Putamen (tissue), 1 donor: ENCODE measurements around the gene S100A9.
A peak's percentile ranks its signal among the peaks of the same experiment; 100 is the strongest.

Experiments
- DNase-seq: peaks from one replicate; pipeline ENCODE4 v3.0.0-alpha.2; 2016; ENCODE audit warnings: low spot score

S100A9 gene

GRCh38 chr1:153361480-153362109 lies 3.9 kb downstream of the S100A9 start:
- DNase-seq = no peak

DNA sequence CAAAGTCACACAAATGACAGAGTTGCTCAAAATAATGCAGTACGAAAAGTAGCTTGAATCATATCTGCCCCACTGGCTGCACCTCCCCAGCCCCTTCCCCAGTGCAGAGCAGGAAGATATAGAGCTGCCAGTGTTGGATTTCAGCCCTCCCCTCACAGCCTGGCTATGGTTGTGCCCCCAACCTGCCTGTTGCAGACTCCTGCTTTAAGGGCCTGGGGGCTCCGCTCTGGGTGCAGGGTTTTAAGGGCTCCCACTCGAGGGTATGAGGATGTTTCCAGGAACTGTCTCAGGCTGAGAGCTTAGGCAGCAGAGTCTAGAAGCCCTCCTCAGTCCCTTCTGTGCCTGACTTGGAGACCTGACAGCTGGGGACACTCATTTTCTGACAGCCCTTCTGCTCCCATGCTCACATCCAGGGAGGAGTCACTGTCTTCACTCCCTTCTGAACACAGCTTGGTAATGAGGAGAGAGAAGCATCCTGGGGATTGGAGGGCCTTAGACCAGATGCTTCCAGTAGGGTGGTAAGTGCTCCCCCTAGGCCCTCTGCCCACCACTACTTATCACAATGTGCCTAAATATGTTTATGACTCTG lies 4.6 kb downstream of the S100A9 start:
- no peak for DNase-seq

DNA sequence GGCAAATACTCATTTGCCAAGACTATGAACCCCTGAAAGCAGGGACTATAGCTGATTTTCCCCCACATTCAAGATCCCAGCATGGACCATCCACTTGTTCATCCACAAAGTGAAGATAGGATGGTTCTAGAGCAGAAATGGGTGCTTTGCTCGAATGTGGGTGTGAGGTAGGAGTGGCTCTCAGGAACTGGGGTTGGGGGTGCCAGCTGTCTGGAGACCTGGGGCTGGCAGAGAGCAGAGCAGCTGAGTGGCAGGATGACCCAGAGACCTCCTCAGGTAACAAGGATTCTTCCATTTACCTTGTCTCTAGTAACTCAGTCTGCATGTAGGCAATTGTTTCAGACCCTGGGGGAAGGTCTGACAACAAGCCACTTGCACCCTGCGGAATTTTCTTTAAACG lies 6.0 kb downstream of the S100A9 start:
- DNase-seq = no peak

- no peak for DNase-seq
Measured at GRCh38 chr1:153364156-153364555, 6.5 kb downstream of the S100A9 start.

GRCh38 chr1:153364766-153365666 lies 7.4 kb downstream of the S100A9 start:
- no peak for DNase-seq

DNA sequence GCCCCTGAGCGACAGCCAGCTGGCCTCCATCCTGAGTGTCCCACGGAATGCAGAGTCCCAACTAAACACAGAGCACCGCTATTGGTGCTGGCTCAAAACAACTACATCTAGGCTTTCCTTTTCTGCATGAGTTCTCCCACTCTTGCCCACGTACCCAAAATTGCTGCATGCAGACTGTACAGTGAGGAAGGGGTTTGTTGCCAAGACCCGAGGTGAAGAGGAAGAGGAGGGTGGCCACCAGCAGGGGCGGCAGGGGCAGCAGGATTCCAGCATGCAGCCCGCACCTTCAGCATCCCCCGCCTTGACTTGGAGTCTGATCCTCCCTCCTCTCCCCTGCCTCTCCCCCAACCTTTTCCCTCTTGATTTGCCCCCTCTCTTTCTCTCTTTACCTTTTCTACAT lies 8.0 kb downstream of the S100A9 start:
- DNase-seq = no peak

DNA sequence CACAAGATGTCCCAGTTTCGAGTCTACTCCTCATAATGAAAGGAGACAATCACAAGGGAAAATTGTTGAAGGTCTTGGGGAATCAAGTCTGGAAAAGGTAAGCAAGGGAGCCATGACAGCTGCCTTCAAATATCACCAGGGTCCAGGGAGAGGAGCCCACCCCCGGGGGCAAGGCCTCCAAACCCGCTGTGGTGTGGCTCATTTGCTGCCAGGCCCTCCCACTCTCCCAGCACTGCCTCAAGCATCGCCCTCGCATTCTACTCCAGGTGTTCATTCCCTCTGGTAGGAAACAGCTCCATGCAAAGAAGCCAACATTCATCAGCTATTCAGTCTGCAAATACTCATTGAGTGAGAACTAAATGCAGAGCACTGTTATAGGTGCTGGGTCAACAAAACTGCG lies 8.6 kb downstream of the S100A9 start:
- DNase-seq = no peak

GRCh38 chr1:153367090-153367489 lies 9.4 kb downstream of the S100A9 start:
- no peak for DNase-seq

- no peak for DNase-seq
Measured at GRCh38 chr1:153368495-153368894, 10.8 kb downstream of the S100A9 start.

GRCh38 chr1:153370146-153370545 lies 12.5 kb downstream of the S100A9 start:
- no peak for DNase-seq

GRCh38 chr1:153371231-153371630 lies 13.6 kb downstream of the S100A9 start:
- no peak for DNase-seq

DNA sequence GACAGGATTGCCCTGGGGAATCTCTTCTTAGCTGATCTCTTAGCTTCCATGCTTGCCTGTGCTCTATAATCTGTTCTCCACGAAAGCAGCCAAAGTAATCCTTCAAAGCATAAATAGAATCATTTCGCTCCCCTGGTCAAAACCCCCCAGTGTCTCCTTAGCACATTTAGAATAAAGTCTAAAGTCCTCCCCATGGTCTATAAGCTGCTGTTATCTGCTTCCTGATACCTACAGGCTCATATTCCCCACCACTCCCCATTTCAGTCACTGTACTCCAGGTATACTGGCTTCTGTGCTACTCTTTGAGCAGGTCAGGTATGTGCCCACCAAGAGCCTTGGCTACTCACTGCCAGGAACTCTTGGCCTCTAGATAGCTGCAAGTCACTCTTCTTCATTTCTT lies 14.9 kb downstream of the S100A9 start:
- no peak for DNase-seq

GRCh38 chr1:153374071-153374470 lies 16.4 kb downstream of the S100A9 start:
- DNase-seq = no peak

GRCh38 chr1:153375511-153375910 lies 17.9 kb downstream of the S100A9 start, which contains the start of gene S100A12:
Gene S100A12, minus strand, starts transcription at chr1:153375621. Its CDS starts 1,029 bp downstream, at chr1:153374592.
- peak; percentile 18 for DNase-seq

GRCh38 chr1:153379591-153379990 lies 21.9 kb downstream of the S100A9 start:
- DNase-seq = no peak

GRCh38 chr1:153380711-153381110 lies 23.1 kb downstream of the S100A9 start:
- no peak for DNase-seq

DNA sequence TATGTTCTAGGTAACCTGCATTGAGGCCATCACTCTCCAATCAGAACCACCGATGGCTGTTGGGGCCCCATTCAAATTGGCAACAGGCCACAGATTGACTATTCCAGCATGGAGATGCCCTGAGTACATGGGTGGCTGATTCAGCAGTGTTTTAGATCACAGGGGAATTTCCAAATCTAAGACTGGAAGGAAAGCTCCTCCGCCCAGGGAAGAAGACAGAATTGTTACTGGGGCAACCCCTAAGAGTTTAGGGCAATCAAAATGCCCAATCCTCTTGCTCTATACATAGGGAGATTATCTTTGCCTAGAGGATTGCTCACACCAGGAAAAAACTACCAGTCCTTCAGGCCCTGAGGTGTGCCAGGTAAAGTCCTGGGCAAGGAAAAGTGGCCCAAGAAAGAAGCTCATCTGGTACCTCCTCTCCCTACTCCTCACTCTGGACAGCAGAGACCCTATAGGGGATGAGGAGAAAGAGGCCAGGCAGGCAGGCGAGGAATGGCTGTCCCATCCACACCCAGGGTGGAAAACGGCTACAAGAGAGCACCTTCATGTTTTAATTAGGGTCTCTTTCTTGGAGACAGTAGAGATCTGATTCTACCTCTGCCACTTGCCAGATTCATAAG lies 27.4 kb downstream of the S100A9 start:
- DNase-seq = no peak

GRCh38 chr1:153386500-153386901 lies 28.8 kb downstream of the S100A9 start:
- DNase-seq = peak; percentile 27

DNA sequence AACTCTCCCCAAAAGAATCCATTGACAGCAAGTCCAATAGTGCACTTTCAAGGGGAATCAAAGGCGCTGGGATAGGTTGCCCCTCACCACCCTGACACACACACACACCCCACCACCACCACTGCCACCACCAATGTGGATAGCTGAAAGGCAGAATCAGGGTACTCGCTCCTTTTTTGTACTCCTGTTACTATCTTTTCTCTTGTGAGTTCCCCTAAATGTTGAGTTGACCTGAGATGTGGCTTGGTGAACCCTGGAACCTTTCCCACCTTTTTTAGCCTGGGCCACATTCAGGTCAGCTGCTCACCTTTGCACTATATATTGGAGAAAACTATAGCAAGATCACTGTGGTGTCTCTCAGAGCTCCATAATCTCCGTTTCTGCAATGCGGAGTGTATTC lies 29.3 kb downstream of the S100A9 start:
- no peak for DNase-seq

DNA sequence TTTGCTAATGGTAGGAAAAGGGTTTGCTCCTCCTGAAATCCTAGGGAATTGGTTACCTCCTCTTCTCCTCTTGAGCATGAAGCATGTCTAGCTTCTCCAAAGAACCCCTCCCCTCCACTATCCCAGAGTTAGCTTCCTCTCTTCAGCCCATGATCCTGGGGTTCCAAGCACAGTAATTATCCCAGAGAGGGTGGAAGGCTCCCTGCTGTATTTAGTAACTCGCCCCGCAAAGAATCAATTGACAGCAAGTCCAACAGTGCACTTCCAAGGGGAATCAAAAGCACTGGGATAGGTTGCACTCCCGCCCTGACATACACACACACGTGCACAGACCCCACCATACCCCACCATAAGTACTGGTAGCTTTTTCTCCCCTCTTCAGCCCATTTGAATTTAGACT lies 30.1 kb downstream of the S100A9 start:
- DNase-seq = no peak

- no peak for DNase-seq
Measured at GRCh38 chr1:153389401-153389800, 31.7 kb downstream of the S100A9 start.
